ENCODE data around the gene LRRC3B. TPM values are rescaled to one million over a fixed set of nuclear protein-coding genes. Genes with fewer than 3 reads are reported as not detected.

The LRRC3B gene
- total RNA-seq, 1 donor from 2014 or later: 0.54 TPM

DNA sequence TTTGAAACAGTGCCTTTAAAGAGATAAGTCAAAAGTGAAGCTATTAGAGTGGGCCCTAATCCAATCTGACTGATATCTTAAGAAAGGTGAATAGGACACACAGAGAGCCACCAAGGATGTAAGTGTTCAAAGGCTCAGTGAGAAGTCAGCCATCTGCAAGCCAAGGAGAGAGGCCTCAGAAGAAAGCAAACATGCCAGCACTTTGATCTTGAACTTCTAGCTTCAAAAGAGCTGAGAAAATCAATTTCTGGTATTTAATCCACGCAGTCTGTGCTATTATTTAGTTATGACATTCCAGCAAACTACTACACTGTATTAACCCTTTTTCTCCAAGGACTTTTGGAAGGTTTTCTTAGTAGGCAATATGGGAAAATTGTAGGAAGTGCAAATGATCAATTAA, 95.7 kb downstream of the LRRC3B start:
- TF ChIP-seq, protein P1, sequence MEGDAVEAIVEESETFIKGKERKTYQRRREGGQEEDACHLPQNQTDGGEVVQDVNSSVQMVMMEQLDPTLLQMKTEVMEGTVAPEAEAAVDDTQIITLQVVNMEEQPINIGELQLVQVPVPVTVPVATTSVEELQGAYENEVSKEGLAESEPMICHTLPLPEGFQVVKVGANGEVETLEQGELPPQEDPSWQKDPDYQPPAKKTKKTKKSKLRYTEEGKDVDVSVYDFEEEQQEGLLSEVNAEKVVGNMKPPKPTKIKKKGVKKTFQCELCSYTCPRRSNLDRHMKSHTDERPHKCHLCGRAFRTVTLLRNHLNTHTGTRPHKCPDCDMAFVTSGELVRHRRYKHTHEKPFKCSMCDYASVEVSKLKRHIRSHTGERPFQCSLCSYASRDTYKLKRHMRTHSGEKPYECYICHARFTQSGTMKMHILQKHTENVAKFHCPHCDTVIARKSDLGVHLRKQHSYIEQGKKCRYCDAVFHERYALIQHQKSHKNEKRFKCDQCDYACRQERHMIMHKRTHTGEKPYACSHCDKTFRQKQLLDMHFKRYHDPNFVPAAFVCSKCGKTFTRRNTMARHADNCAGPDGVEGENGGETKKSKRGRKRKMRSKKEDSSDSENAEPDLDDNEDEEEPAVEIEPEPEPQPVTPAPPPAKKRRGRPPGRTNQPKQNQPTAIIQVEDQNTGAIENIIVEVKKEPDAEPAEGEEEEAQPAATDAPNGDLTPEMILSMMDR (conservative IDR thresholded peaks at IDR 0.05): no peak
- no peaks in the 10 kb centered on the region for H3K27me3 Mint-ChIP-seq (ENCODE audit: low read depth)
- H3K9me3 Mint-ChIP-seq: peaks cover 3% of the 10 kb centered on the region
- H3K36me3 Mint-ChIP-seq (ENCODE audit: low read depth): no peaks in the 10 kb centered on the region
- no peaks in the 10 kb centered on the region for H3K4me1 Mint-ChIP-seq
- no peak overlapping the region for H3K27ac Mint-ChIP-seq (ENCODE audit: unreplicated experiment)
- no peak overlapping the region for H3K4me3 Mint-ChIP-seq
- DNase-seq (ENCODE audit: low read depth, low spot score): no peak

DNA sequence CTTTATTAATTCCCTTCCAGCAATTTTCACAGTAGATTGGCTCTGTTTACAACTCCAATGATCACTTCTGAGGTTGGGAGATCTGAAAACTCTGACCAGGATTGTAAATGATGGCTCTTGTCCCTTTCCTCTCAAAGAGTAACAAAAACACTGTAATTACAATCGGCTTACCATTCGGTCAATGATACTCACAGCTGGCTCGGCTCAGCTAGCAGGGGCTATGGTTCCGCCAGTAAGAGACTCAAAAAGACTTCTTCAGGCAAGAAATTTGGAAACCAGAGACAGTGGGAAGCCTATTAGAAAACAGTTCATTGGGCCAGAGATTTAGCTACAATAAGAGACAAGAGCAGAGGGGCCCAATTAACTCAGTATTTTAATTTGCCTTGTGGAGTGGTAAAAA, 96.6 kb downstream of the LRRC3B start:
- Mint-ChIP-seq H3K27me3 (ENCODE audit: low read depth) (no peaks in the 10 kb centered on the region), H3K36me3 (ENCODE audit: low read depth) (no peaks in the 10 kb centered on the region), H3K4me1 (no peaks in the 10 kb centered on the region), H3K27ac (ENCODE audit: unreplicated experiment) (no peak overlapping the region), H3K9me3 (peaks cover 3% of the 10 kb centered on the region), H3K4me3 (no peak overlapping the region)
- DNase-seq (ENCODE audit: low read depth, low spot score): no peak
- TF ChIP-seq, protein P1 (conservative IDR thresholded peaks at IDR 0.05): no peak

DNA sequence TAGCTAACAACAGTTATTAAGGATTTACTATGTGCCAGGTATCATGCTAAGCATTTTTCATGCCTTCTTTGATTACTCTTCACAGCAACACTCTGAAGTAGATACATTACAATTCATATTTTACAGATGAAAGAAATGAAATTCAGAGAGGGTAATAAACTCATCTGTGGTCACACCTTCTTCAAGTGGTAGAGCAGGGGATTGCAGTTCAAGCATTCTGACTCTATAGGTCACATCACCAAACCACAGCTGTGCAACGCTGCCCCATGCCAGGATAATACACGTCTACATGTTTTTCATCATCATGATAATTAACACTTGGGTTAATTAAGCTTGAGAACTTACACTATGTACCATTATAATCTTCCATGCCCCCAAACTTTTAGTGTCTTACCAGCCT, 98.5 kb downstream of the LRRC3B start:
- Mint-ChIP-seq H3K27ac (ENCODE audit: unreplicated experiment) (no peak overlapping the region), H3K27me3 (ENCODE audit: low read depth) (no peaks in the 10 kb centered on the region), H3K9me3 (peaks cover under 1% of the 10 kb centered on the region), H3K4me3 (no peak overlapping the region), H3K4me1 (peaks cover 6% of the 10 kb centered on the region), H3K36me3 (ENCODE audit: low read depth) (no peaks in the 10 kb centered on the region)
- no peak for DNase-seq (ENCODE audit: low read depth, low spot score)
- TF ChIP-seq, protein P1 (conservative IDR thresholded peaks at IDR 0.05): peak; percentile 29

DNA sequence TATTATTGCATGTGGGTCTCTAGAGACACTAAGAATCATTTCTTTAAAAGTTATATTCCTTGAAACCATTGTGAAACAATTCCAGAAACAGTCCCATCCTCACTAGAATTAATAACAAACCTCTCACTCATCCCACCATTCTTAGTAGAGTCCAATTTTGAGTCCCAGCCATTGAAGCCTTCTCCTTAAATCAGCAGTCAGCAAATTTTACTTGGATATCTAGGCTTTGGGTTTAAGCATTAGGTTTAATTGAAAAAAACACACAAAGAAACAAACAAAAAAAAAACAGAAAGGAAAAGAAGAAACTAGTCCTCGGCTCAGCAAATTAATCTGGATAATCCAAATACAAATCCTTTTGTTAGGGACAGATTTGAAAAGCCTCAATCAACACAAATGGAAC, 109.3 kb downstream of the LRRC3B start:
- Mint-ChIP-seq H3K4me1 (no peaks in the 10 kb centered on the region), H3K9me3 (no peaks in the 10 kb centered on the region), H3K27ac (ENCODE audit: unreplicated experiment) (no peak overlapping the region), H3K27me3 (ENCODE audit: low read depth) (no peaks in the 10 kb centered on the region), H3K4me3 (no peak overlapping the region), H3K36me3 (ENCODE audit: low read depth) (no peaks in the 10 kb centered on the region)
- DNase-seq (ENCODE audit: low read depth, low spot score): no peak
- TF ChIP-seq, protein P1 (conservative IDR thresholded peaks at IDR 0.05): no peak

DNA sequence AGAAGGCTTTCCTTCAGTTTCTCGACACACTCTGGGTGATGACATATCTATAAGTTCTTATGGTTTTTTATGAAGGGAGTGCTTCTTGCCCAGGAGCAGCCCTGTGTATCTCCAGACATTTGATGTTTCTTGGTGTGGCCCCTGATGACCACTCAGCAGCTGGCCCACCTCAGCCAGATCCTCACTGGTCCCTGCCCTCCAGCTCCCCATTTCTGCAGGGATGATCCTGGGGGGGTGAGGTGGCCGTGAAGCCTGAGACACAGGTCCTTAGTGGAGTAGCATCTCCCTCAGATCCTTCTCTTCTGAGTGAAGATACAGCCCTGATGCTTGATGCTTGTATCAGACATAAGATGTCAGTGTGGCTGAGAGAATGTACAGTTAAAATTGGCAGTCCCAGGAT, 127.7 kb downstream of the LRRC3B start:
- Mint-ChIP-seq H3K27me3 (ENCODE audit: low read depth) (no peaks in the 10 kb centered on the region), H3K36me3 (ENCODE audit: low read depth) (no peaks in the 10 kb centered on the region), H3K4me3 (no peak overlapping the region), H3K4me1 (peaks cover 6% of the 10 kb centered on the region), H3K27ac (ENCODE audit: unreplicated experiment) (no peak overlapping the region), H3K9me3 (peaks cover 3% of the 10 kb centered on the region)
- TF ChIP-seq, protein P1 (conservative IDR thresholded peaks at IDR 0.05): no peak
- no peak for DNase-seq (ENCODE audit: low read depth, low spot score)

DNA sequence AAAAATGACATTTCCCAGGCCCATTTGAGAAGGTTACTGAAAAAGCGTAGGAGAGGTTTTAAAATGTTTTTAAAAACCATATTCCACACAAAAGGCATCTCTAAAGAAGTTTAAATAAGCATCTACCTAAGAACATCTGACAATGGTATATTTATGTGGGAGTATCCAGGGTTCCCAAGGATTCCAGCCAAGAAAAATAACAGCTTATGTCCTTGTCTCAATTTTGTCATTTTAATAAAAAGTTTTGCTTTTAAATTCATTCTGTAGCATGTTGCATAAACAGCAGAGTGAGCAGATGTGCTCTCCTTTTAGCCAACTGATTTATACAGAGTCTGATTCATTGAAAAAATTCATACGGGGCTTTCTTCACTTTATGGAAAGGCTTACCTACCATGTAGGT, 129.9 kb downstream of the LRRC3B start:
- Mint-ChIP-seq H3K4me3 (no peak overlapping the region), H3K9me3 (peaks cover 3% of the 10 kb centered on the region), H3K36me3 (ENCODE audit: low read depth) (no peaks in the 10 kb centered on the region), H3K27ac (ENCODE audit: unreplicated experiment) (no peak overlapping the region), H3K4me1 (peaks cover 6% of the 10 kb centered on the region), H3K27me3 (ENCODE audit: low read depth) (no peaks in the 10 kb centered on the region)
- TF ChIP-seq, protein P1 (conservative IDR thresholded peaks at IDR 0.05): no peak
- DNase-seq (ENCODE audit: low read depth, low spot score): no peak
